SJSA1 (cell line): ENCODE results near the gene SP1. TPM values are rescaled to one million over a fixed set of nuclear protein-coding genes. Genes with fewer than 3 reads are reported as not detected.
"Not testable (repeated sequence)": the region's sequence is repeated elsewhere in the genome, so short reads cannot be mapped to it uniquely, and the experiment has no call there.

Experiments used
- DNase-seq, 2 experiments: peaks; one replicate each; pipeline ENCODE4 v3.0.0-alpha.2; 2015 to 2020; ENCODE audit warnings: low spot score in 2 of 2, low read depth in 1 of 2
- H3K27ac ChIP-seq: fragments of 250-450 bp; sonication (Bioruptor Pico); 2 replicates; pipeline ENCODE4 v1.5.1; 2020; ENCODE audit warnings: mild to moderate bottlenecking, moderate library complexity
- H3K27me3 ChIP-seq: fragments of 250-450 bp; sonication (Bioruptor Pico); replicated peaks from 2 replicates; pipeline ENCODE4 v1.5.1; 2020; ENCODE audit warnings: mild to moderate bottlenecking, moderate library complexity
- H3K36me3 ChIP-seq: fragments of 250-450 bp; sonication (Bioruptor Pico); 2 replicates; pipeline ENCODE4 v1.5.1; 2020; ENCODE audit warnings: mild to moderate bottlenecking
- H3K4me1 ChIP-seq: fragments of 250-450 bp; sonication (Bioruptor Pico); replicated peaks from 2 replicates; pipeline ENCODE4 v1.6.1; 2021; ENCODE audit warnings: mild to moderate bottlenecking
- H3K4me3 ChIP-seq: fragments of 250-450 bp; sonication (Bioruptor Pico); 2 replicates; pipeline ENCODE4 v1.5.1; 2020; ENCODE audit warnings: mild to moderate bottlenecking
- H3K9me3 ChIP-seq: fragments of 250-450 bp; sonication (Bioruptor Pico); replicated peaks from 2 replicates; pipeline ENCODE4 v1.5.1; 2020; ENCODE audit warnings: mild to moderate bottlenecking
- total RNA-seq: library from RNA; depleted of rRNA; stranded (reverse); fragments of >200 nt; shearing (Covaris generic); gene quantifications from 2 replicates; pipeline ENCODE4 v1.2.3, GENCODE V29; 2014

SP1 gene
- total RNA-seq, 1 experiment from 2014 or later = 33.9 TPM

DNA sequence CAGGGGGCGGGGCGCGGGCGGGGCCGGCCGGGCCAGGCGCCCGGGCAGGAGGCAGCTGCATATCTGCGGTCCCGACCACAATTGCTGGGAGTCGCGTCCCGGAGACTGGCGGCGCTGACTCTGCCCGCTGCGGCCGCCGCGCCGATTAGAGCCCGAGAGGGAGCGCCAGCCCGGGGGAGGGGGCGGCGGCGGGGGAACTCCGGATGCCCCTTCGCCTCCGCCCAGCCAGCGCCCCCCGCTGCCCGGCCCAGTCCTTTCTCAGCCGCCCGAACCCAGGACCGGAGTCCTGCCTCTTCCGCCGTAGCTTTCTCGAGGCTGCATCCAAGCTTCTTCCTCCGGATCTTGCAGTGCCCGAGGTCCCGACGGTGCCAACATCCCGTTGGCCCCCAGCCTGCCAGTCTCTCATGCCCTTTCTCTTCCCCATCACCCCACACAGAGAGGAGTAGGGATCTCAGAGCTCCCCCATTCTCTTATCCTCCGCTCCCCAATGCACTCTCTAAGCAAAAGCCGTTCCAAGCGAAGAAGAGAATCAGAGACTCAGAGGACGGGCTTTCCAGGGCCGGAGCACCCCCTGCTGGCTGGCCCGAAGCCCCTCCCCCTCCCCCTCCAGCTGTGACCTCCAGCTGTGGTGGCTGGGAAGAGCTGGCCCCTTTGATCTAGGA lies 35.0 kb upstream of the SP1 start:
- peak; percentile 80 for DNase-seq
- H3K27me3 ChIP-seq = no peaks in the 10 kb centered on the region
- H3K36me3 ChIP-seq = no peaks in the 10 kb centered on the region
- H3K4me1 ChIP-seq = peaks cover 10% of the 10 kb centered on the region
- no peaks in the 10 kb centered on the region for H3K9me3 ChIP-seq
- peak overlapping the region; percentile 49 for H3K4me3 ChIP-seq
- no peak overlapping the region; the same call in 1 of the 2 replicates for H3K27ac ChIP-seq

DNA sequence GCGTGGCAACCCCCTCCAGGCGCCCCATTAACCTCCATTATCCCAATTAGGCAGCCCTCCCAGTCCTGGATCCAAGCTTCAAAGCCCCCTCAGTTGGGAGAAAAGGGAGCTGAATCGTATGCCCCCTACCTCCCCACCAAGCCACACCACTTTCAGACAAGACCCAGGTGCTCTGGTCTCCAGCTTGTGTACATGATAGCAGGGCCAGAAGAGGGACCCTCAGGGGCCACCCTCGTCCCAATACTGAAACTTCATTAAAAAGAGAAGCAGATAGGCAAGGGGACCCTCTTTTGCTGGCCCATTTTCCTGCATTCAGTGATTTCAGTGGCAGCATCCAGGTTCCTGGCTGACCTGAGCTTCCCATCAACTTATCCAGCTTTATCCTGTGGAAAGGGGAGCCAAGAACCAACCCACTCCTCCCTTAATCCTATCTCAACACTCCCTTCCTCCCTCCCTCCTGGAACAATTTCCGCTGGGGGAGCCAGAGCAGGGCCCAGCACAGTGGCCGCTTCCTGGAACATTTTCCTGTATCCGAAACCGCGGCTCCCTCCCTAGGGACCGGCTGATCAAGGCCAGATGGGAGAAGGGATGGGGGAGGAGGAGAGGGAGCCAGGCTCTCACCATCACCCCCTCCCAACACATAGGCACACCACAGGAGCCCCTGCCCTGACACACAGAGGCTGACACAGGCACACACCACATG lies 34.3 kb upstream of the SP1 start:
- peaks cover 10% of the 10 kb centered on the region for H3K4me1 ChIP-seq
- no peak overlapping the region for H3K27ac ChIP-seq
- peak; percentile 33 to 59 for DNase-seq
- H3K9me3 ChIP-seq = no peaks in the 10 kb centered on the region
- H3K27me3 ChIP-seq = no peaks in the 10 kb centered on the region
- peak overlapping the region; percentile 49 for H3K4me3 ChIP-seq
- no peaks in the 10 kb centered on the region for H3K36me3 ChIP-seq

DNA sequence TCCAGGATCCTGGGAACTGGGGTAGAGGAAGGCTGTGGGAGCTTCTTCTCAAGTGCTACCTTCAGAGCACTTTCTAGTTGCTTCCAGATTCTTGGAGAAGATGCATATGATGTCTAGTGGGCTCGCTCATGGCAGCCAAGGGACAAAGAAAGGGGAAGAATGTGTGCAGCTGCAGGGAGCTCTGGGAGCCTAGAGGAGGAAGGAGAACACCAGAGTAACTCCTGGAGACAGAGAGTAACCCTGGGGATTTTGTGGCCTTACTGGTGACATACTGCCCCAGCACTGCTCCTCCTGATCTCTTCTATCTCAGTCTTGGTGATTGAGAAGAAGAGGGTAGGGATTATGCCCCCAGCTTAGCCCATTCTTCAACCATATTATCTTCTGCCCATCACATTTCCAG lies 33.5 kb upstream of the SP1 start:
- no peak overlapping the region for H3K4me3 ChIP-seq
- H3K9me3 ChIP-seq = no peaks in the 10 kb centered on the region
- H3K4me1 ChIP-seq = peaks cover 10% of the 10 kb centered on the region
- no peaks in the 10 kb centered on the region for H3K27me3 ChIP-seq
- H3K27ac ChIP-seq = no peak overlapping the region
- no peak for DNase-seq
- no peaks in the 10 kb centered on the region for H3K36me3 ChIP-seq

DNA sequence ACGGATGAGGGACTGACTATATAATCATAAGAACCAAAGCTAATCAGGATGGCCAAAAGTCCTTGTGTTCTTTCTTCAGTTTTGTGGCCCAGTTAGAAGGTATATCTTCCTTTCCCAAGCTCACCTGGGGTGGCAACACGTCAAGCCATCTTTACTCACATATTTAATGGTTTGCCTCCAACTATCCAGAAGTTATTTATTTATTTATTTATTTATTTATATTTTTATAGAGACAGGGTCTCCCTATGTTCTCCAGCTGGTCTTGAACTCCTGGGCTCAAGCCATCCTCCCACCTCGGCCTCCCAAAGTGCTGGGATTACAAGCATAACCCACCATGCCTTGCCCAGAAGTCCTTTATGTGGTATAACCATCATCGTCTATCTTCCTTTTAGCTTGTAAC lies 32.1 kb upstream of the SP1 start:
- no peaks in the 10 kb centered on the region for H3K36me3 ChIP-seq
- H3K4me1 ChIP-seq = peaks cover 10% of the 10 kb centered on the region
- no peaks in the 10 kb centered on the region for H3K9me3 ChIP-seq
- no peak for DNase-seq
- no peak overlapping the region for H3K4me3 ChIP-seq
- H3K27ac ChIP-seq = no peak overlapping the region
- no peaks in the 10 kb centered on the region for H3K27me3 ChIP-seq

DNA sequence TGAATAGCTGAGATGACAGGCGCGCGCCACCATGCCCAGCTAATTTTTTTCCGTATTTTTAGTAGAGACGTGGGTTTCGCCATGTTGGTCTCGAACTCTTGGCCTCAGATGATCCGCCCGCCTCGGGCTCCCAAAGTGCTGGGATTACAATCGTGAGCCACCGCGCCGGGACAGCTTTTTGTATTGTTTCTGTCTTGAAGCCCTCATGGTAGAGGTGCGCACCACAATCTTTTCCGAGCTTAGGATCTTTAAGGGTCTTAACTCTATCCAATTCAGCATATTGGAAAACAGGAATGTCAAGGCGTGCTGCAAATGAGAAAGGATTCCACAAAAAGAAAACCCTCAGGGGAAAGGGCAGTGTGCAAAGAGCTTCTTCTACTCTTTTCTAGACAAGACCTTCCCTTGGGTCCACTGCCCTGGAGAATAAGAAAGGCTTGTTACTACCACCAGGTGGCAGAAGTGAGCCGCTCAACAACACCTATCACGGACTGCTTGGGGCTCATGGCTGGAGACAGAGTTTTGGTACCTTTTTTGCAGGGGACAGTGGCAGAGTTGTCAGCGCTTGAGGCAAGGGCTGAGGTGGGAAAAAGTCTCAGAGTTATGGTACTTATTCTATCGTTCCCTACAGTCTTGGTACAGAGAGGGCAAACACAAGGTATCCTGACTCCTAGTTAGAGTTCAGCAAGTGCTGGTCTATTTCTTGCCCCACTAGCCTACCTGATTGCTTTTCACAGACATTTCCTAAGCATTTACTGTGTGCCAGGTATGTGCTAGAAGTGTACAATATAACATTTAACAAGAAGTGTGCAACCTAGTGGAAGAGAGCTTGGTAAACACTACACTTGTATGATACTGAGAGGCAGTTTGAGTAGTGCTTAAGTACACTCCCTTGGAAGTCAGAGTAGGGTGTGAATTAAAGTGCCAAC lies 27.4 kb upstream of the SP1 start:
- Histone ChIP-seq H3K4me1 (no peaks in the 10 kb centered on the region), H3K4me3 (no peak overlapping the region)
- DNase-seq = peak; percentile 74 to 78

DNA sequence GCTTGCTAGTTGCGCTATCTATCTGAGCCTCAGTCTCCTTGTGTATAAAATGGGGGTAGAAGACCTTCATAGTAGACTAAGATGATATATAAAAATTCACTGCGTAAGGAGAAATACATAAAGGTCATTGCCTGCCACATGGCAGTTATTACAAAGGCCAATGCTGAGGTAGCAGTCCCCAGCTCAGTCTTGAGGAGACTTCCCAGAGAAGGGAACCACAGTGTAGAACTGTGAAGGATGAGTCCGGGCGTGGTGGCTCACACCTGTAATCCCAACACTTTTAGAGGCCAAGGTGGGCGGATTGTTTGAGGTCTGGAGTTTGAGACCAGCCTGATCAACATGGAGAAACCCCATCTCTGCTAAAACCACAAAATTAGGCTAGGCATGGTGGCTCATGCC lies 26.7 kb upstream of the SP1 start:
- no peak overlapping the region for H3K27ac ChIP-seq
- H3K27me3 ChIP-seq = no peaks in the 10 kb centered on the region
- H3K36me3 ChIP-seq = no peaks in the 10 kb centered on the region
- H3K4me1 ChIP-seq = no peaks in the 10 kb centered on the region
- H3K4me3 ChIP-seq = no peak overlapping the region
- H3K9me3 ChIP-seq = no peaks in the 10 kb centered on the region
- DNase-seq = no peak

More for the DNA sequence above, 27.4 kb upstream of the SP1 start:
- no peak overlapping the region for H3K27ac ChIP-seq
- no peaks in the 10 kb centered on the region for H3K9me3 ChIP-seq
- no peaks in the 10 kb centered on the region for H3K36me3 ChIP-seq
- H3K27me3 ChIP-seq = no peaks in the 10 kb centered on the region

DNA sequence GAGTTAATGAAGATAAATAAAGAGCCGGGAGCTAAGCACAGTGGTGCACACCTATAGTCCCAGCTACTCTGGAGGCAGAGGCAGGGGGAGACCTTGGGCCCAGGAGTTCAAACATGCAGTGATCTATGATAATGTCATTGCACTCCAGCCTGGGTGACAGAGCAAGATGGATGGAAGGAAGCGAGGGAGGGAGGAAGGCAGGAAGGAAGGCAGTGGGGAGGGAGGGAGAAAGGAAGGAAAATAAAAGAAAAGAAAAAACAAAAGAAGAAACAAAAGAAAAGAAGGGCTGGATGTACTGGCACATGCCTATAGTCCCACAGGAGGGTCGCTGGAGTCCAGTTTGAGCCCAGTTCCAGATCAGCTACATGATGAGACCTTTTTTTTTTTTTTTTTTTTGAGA lies 24.9 kb upstream of the SP1 start:
- no peak overlapping the region for H3K27ac ChIP-seq
- H3K9me3 ChIP-seq = no peaks in the 10 kb centered on the region
- no peaks in the 10 kb centered on the region for H3K36me3 ChIP-seq
- no peak overlapping the region for H3K4me3 ChIP-seq
- DNase-seq = no peak
- no peaks in the 10 kb centered on the region for H3K4me1 ChIP-seq
- no peaks in the 10 kb centered on the region for H3K27me3 ChIP-seq

DNA sequence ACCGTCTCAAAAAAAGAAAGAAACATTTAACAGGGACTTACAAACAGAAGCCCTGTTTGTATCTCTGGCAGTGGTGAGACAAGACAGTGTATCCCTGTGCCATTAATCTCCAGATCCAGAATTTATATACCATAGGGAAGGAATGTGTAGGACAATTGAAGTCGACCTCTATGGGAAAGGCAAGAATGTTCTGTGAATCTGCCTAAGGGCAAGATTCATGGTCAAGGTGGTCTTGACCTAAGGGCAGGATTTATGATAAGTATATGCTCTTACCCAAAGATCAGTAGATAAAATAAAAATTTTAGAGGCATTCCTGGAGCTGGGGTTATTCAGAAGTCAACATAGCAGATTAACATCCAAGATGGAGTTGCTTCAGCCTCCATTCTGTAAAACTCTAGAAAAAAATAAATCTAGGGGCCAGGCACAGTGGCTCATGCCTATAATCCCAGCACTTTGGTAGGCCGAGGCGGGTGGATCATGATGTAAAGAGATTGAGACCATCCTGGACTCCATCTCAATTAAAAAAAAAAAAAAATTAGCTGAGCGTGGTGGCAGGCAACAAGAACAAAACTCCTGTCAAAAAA lies 21.0 kb upstream of the SP1 start:
- Histone ChIP-seq H3K4me1 (no peaks in the 10 kb centered on the region), H3K27me3 (no peaks in the 10 kb centered on the region), H3K4me3 (no peak overlapping the region), H3K9me3 (no peaks in the 10 kb centered on the region), H3K36me3 (no peaks in the 10 kb centered on the region), H3K27ac (no peak overlapping the region)
- no peak for DNase-seq

DNA sequence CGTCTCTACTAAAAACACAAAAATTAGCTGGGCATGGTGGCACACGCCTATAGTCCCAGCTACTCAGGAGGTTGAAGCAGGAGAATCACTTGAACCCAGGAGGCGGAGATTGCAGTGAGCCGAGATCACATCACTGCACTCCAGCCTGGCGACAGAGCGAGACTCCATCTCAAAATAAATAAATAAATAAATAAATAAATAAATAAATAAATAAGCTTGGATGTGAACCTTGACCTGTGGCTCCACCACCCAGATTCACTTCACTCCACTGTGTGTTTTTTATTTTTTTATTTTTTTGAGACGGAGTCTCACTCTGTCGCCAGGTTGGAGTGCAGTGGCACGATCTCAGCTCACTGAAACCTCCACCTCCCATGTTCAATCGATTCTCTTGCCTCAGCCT lies 18.3 kb upstream of the SP1 start:
- H3K27me3 ChIP-seq = not testable (repeated sequence)

DNA sequence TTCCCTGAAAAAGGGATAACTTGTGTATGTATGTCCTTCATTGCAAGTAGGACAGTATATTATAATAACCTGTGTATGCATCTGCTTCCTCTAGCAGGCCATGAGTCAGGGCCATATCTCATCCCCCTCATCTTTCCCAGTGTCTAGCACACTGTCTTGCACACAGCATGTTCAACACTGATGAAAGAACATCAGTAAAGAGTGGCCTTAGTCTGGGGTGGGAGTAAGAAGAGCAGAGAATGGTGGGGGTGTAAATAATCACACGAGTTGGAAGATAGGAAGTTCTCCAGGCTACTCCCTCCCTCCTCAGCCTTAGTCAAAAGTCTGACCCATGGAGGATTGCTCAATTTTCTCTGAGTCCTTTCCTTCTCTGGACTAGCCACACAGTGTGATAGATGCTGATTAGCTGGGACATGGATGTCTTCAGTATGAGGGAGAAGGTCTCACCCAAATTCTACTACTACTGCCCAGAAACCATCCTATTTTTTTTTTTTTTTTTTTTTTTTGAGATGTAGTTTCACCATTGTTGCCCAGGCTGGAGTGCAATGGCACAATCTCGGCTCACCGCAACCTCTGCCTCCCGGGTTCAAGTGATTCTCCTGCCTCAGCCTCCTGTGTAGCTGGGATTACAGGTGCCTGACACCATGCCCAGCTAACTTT lies 14.6 kb upstream of the SP1 start:
- Histone ChIP-seq H3K9me3 (no peaks in the 10 kb centered on the region), H3K4me3 (no peak overlapping the region), H3K4me1 (peaks cover 2% of the 10 kb centered on the region), H3K27ac (no peak overlapping the region), H3K36me3 (no peaks in the 10 kb centered on the region), H3K27me3 (no peaks in the 10 kb centered on the region)
- no peak for DNase-seq

More for the DNA sequence above, 18.3 kb upstream of the SP1 start:
- not testable (repeated sequence) for H3K4me3 ChIP-seq, H3K36me3 ChIP-seq, DNase-seq, H3K27ac ChIP-seq, H3K9me3 ChIP-seq, H3K4me1 ChIP-seq

DNA sequence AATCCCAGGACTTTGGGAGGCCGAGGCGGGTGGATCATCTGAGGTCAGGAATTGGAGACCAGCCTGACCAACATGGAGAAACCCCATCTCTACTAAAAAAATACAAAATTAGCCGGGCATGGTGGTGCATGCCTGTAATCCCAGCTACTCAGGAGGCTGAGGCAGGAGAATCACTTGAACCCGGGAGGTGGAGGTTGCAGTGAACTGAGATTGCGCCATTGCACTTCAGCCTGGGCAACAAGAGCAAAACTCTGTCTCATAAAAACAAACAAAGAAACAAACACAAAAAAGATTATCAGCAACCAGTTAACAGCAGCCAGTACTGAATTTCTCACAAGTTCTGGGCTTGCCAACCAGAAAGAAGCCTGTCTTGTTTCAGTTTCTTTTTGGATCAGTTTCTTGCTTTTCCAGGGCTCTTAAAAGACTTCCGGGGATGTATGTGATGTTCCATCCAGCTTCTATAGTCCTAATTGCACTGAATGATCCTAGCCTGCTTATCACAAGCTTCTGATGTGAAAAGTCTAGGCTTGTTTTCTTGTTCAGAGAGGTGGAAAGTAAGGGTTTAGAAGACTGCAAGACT lies 6.3 kb upstream of the SP1 start:
- not testable (repeated sequence) for H3K4me3 ChIP-seq, H3K36me3 ChIP-seq, H3K9me3 ChIP-seq, H3K27me3 ChIP-seq, DNase-seq, H3K27ac ChIP-seq
- peaks cover 25% of the 10 kb centered on the region for H3K4me1 ChIP-seq

DNA sequence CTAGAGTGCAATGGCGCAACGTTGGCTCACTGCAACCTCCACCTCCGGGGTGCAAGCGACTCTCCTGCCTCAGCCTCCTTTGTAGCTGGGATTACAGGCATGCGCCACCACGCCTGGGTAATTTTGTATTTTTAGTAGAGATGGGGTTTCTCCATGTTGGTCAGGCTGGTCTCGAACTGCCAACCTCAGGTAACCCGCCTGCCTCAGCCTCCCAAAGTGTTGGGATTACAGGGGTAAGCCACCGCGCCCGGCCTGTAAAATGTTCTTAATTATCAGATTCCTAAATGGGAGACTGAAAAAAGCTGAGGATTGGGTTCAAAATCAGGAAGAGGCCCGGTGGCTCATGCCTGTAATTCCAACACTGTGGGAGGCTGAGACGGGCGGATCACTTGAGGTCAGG lies 5.7 kb upstream of the SP1 start:
- not testable (repeated sequence) for H3K9me3 ChIP-seq, H3K27me3 ChIP-seq, DNase-seq, H3K27ac ChIP-seq, H3K4me3 ChIP-seq, H3K36me3 ChIP-seq
- peaks cover 31% of the 10 kb centered on the region for H3K4me1 ChIP-seq

DNA sequence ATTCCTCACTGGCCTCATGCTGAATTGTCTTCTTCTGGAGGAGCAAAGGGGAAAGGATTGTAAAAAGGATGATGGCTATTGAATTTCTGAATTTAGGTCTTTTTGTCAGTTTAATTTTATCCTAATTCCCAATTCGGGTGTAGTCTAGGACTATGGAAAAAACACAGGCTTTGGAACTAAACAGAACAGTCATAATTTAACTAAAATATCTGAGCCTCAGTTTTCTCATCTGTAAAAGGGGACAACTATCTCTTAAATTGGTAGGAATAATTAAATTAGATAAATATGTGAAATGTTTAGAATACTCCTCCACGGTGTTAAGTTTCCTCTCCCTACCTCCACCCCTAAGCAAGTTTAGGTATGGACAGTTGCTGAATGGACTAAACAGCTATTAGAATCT lies 3.2 kb upstream of the SP1 start:
- no peak for DNase-seq
- H3K27ac ChIP-seq = no peak overlapping the region
- no peaks in the 10 kb centered on the region for H3K27me3 ChIP-seq
- peaks cover 7% of the 10 kb centered on the region for H3K36me3 ChIP-seq
- peaks cover 25% of the 10 kb centered on the region for H3K4me1 ChIP-seq
- no peak overlapping the region for H3K4me3 ChIP-seq
- no peaks in the 10 kb centered on the region for H3K9me3 ChIP-seq
